OCI-LY3 (cell line): Measurements from ENCODE around the gene BCL2L15.

Experiments
- CTCF ChIP-seq: fragments of 200-600, 300-600 bp; sonication (generic); IDR thresholded peaks from 2 replicates; pipeline ENCODE4 v1.5.1; 2014; ENCODE audit warnings: antibody characterized with exemption, low read length, low read depth
- EZH2phosphoT487 ChIP-seq: fragments of 200-600 bp; shearing (Covaris generic); IDR thresholded peaks from 2 replicates; pipeline ENCODE4 v1.6.1; 2018; ENCODE audit warnings: antibody characterized with exemption, mixed run types, low read depth

GRCh38 chr1:113835686-113836290 is 51.6 kb downstream of the BCL2L15 start:
- TF ChIP-seq CTCF (peak; percentile 51), EZH2phosphoT487 (no peak)
